HG03039 (cell line): ENCODE results near the gene BCAN.

Source experiments
- ATAC-seq: cut with Tn5 transposase; IDR thresholded peaks from one replicate; pipeline ENCODE4 v1.9.1; 2021; ENCODE audit warnings: mild to moderate bottlenecking, moderate library complexity; ENCODE audit not compliant: unreplicated experiment

The BCAN gene

DNA sequence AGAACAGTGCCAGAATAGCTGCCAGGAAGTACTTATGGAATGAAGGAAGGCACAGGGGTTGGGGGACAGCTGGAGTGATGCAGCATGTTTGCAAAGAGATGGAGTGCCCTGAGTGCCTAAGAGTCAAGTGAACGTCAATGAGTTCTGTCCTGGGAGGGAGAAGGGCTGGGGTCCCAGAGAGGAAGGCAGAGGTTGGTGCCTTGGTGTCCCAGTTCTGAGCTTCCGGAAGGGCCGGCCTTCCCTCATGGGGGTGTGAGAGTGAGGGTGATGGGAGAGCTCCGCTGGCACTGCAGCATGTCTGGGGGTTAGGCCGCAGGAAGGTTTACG lies 17.7 kb downstream of the BCAN start:
- no peak for ATAC-seq

DNA sequence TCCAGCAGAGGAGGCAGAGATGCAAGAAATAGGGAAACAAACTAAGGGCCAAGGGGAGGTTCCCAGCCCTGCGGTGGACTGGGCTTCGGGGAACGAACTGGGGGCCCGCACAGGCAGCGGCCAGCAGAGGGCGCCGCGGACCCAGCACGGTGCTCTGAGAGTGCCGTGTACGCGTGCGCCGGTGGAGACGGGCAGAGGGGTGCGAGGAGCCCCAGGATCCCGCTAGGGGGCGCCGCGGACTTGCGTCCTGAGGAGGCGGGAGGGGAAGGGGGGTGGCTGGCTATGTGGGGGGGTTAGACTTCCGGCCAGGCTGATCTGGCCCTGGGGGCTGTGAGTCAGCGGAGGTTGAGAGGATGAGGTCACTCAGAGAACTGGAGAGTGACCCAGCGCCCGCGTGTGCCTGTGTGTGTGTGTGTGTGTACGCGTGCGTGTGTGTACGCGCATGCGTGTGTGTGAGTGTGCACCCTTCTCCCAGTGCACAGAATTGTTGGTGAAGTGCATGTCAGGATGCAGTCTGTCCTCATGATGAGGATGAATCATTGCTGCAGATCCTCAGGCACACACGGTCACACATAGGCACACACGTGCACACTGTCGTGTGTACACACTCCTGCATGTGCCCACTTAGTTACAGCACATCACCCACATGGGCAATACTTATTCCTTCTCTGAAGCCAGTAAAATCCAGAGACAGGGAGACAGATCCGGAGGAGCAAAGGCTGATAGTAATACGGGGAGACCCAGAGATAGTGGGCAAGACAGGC lies 18.3 kb downstream of the BCAN start:
- ATAC-seq, result peak; percentile 44

DNA sequence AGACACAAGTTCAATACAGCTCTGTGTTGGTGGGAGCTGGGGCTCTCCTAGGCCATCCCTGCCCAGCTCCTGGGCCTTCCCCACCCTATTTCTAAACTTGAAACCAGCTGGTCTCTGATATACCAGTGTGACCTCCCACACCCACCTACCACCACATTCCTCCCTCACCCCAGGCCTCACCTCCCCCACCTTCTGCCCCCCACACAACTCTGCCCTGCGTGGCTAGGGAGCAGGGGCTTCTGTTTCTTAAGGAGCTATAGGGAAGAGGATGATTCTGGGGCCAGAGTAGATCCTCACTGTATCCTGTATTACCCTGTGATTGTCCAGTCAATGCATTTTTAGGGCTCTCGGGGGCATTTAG lies 18.8 kb downstream of the BCAN start:
- peak; percentile 14 for ATAC-seq

DNA sequence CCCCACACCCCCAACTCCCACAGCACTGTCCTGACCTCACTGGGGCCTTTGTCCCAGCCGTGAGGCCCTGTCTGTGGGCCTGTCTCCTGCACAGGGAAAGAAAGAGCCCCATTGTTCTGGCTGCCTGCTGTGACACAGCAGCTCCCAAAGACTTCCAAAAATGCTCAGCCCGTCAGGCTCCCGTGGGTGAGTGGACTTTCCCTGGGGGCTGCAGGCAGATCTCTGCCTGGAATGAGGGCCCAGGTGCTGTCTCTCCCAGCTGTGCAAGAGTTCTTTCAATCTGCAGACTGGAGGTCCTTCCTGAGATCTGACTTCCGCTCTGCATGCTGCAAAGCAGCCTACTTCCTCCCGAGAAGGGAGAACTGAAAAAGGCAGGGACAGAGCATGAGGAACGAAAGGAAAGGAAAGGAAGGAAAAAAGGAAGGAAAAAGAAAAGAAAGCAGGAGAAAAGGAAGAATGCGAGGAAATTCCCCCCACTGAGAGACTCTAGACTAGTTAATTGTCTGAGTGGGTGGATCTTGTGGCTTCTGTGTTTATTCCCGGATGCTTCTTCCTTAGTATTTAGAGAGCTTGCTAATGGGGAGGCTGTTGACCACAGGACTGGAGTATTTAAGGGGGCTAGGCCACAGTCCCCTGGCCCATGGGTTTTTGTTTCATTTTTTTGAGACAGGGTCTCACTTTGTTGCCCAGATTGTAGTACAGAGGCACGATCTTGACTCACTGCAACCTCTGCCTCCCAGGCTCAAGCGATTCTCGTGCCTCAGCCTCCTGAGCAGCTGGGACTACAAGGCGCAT lies 20.3 kb downstream of the BCAN start:
- ATAC-seq, result no peak

DNA sequence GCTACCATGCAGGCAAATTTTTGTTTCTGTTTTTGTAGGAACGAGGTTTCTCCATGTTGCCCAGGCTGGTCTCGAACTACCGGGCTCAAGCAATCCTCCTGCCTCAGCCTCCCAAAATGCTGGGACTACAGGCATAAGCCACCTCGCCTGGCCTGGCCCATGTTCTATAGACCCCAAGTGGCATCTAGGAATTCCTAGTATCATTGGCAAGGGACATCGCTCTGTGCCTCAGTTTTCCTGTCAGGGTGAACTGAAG lies 20.8 kb downstream of the BCAN start:
- ATAC-seq, result no peak

DNA sequence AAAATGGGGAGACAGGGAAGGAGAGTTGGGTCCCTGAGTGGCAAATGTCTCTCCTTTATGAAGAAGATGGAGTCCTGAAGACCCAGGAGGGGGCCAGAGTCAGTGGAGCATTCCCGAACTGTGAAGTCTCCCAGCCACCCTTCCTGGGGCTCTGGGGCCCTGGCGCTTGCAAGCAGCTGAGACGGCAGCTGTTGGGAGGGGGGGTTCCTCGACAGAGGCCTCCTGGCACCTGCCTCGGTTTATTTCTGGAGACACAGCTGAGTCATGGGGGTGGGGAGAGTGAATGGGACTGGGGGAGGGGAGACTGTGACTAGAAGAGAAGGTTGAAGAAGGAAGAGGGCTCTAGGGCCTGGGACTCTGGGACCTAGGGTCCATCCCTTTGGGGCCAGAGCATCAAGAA lies 21.3 kb downstream of the BCAN start:
- no peak for ATAC-seq

DNA sequence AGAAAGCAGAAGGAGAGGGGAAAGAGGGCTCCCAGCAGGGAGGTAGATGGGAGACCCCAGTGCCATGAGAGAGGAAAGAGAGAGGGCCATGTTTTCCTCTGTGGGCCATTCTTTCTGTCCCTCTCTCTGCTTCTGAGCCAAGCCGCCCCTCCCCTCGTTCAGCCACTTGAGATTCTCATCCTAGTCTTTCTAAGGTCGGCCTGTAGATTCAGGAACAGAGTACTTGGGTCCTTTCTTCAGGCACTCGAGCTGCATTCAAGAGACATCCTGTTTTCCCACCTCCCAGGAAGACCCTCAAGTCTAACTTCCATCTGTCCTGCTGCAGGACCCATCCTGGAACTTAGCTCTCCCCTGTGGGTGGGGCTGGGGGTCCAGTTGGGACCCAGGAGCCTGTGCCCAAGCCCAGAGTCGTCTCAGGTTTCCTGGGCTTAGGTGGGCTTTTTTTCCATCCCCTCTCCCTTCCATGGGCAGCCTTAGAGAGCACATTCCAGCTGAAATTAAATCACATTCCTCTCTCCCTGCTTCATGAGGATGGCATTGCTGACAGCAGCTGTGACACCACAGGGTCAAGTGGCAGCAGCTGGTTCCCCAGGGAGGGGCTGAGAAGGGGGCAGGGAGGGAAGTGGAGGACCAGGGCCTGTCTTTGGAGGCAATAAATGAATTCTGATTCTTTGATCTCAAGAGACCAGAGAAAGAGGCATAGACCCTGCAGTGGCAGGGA lies 22.3 kb downstream of the BCAN start:
- no peak for ATAC-seq

DNA sequence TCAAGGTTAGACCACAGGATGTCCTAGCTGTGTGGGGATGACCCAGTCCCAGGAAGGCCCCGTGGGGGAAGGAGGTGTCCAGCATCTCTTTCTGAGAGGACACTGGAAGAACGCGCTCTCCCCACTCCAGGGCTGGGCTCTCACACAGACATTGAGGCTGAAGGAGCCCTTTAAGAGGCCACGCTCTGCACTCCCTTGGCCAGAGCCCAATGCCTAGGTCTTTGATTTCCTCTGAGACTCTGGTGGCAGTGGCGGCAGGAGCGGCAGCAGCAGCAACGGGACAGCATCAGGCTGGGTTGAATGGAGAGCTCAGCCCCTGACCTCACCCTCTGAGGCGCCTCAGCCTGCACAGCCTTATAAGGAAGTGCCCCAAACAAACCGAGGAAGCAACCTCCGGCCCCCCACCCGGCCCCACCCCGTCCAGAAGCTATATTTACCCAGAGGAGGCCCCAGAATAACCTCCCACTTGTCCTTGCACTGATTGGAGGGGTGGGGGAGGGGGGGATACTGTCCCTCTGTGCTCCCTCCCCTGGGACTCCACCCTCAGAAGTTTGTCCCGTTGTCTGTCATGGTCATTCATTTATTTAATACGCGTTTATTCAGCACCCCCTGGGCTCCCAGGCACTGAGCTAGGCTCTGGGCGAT lies 23.0 kb downstream of the BCAN start:
- no peak for ATAC-seq

DNA sequence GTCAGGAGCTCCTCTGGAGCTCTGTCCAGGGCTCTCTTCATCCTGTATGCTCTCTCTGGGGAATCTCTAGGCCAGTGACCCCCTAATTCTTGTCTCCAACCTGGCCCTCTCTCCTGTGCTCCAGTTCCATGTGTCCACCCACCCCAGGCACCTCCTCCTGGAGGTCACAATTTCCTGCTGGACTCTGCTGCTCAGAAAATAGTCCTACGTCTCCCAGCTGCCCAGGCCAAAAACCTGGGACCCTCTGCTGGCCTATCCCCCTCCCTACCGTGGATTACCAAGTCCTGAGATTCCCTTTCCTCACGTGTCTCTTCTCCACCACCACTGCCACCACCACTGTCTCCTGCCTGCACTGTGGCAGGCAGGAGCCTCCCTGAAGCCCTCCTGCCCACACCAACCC lies 23.6 kb downstream of the BCAN start:
- ATAC-seq, result no peak

DNA sequence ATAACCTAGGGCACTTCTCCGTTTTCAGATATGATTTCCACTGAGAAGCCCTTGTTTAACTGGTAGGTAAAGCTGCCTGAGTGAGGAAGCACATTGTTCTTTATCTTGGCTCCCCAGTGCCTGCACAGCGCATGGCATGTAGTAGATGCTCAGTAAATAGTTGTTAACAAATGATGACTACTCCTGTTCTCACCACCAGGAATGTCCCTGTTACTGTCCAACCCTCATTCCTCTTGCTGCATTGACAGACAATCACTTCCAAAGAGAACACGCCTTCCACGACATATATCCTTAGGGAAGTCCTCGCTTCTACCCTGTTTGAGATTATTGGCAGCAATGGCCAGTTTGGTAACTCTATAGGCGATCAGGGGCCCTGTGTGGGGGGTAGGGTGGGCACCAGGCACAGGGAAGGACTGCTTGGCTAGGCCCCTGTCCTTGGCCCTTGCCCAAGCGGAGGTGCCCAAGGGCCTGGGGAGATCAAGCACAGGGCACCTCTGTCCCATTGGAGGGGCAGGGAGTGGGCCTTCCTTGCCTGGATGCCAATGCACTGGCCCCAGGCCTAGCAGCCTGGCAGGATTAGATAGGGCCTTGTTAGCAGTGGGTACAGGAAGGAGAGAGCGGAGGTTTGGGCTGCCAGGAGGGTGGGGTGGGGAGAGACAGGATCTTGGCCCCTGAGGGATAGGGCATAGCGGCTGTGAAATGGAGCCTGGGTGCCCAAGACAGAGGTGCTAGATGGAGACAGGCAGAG lies 25.1 kb downstream of the BCAN start:
- no peak for ATAC-seq

DNA sequence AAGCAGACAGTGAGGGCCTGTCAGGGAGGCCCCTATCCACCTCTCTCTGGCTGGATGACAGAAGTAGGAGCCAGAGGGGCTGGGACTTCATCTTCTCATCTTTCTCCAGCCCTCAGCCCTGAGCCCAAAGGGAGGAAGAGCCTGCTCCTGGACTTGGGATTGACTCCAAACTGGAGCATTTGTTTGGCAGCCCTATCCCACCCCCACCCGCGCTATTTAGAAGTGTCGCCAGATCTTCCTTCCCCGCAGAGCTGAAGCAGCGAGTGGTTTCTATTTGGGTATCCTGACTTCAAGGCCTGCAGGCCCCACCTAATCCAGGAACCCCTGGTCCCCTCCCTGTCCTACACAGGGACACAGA lies 25.7 kb downstream of the BCAN start:
- ATAC-seq, result no peak

DNA sequence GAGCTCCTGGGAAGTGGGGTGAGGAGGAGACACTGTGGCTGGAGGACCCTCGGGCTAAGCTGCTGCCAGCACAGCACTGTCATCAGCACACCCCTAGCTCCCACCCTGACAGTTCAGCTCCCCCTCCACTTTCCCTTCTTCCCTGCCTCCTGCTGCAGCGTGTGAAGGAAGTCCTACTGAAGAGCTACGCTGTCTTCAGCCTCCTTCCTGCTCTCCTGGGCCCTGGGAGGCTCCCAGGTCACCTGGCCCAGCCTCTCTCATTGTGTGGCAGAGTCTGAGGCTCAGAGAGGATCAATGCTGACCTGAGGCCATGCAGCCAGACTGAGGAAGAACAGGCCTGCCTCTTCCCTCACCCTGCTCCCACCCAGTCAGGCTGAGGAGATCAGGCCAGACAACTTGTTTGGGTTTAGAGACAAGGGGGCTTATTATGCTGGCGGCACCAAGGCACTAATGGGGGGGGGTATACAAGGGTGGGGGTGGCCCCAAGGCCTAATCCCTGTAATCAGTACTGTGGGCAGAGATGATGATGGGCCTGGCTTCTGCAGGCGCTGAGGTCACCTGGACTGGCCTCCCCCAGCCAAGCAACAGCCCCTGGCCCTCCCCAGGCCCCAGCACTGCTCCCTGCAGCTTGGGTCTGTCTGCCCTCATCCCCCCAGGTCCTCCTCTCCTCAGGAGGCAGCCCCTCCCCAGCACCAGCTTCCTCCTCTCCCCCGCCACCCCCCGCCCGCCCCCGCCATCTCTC lies 26.2 kb downstream of the BCAN start:
- no peak for ATAC-seq

DNA sequence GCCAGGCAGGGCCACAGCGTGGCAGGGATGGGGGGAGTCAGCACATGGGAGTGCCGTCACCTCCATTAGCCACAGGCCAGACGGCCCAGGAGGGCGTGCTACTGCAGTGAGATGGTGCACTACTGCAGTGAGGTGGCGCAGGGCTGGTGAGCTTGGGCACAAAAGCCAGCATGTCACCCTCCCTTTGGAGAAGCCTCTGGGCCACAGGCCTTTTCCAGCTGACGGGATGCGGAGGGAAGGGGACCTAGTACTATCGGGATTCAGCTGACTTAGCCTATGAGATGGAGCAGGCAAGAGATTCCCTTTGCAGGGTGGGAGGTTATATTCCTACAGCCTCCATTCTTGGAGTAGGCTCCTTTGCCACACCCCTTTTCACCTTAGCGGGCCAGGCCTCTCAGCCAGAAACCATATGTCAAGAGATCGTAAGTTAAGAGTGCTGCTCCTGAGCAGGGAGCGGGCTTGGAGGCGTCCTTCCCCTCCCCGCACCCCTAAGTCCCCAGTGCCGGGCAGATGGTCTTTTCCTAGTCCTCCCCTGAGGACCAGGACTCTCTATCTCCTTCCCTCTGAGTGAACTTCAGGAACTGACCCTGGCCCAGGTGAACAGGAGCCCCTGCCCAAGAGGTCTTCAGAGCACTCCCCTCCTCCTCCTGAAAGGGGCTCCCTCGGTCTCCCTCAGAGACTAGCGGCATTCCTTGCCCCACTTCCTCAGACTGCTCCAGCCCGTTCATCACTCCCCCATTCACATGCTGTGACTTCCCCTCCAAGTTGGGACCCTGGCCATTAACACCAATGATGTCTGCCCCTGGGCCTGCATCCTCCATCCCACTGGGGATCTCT lies 27.1 kb downstream of the BCAN start:
- ATAC-seq, result no peak

DNA sequence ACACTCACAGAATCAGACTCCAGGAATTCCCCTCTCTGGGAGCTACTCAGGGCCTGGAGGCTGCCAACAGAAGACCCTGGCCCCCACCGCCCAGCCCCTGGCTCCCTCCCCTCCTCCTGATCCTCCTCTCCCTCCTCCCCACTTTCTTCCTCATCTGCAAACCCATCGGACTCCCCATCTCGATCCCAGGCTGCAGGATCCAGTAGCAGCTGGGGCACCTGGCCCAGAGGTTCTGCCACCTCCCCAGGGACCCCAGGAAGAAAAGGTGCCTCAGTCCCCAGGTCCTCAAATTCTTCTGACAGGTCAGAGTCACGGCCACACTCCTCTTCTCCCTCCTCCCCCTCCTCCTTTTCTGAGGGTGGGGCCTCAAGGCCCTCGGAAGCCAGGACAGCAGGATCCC lies 27.9 kb downstream of the BCAN start:
- no peak for ATAC-seq

DNA sequence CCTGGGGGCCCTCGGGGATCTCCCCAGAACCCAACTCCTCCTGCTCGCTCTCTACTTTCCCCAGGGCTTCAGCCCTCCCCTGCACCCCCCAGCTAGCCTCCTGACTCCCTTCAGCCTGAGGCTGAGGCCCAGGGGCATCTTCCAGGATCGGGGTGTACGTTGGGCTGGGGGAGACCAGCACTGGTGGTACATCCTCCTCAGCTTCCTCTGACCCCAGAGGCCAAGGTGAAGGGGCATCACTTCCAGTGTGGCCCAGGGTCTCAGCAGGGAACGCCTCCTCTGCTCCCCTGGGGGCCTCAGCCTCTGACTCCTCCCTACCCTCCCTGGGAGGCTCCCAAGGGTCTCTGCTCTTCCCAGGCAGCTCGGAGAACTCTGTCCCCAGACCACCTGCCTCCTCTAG lies 28.4 kb downstream of the BCAN start:
- no peak for ATAC-seq

DNA sequence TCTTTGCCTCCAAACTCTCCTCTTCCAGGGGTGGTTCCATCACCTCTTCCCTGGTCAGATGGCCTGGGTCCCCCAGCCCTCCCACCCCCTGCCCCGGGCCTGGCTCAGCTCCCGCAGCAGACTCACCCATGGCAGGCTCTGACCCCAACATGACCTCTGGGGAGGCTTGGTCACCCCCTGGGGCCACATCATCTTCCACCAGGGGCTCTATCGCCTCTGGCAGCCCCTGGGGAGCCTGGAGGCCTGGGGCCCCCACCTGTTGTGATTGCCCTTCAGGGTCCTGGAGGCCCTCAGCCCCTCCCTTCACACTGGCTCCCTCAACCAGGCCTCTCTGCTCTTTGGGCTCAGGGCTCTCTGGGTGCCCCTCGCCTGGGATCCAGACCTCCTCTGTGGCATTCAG lies 28.9 kb downstream of the BCAN start:
- no peak for ATAC-seq

DNA sequence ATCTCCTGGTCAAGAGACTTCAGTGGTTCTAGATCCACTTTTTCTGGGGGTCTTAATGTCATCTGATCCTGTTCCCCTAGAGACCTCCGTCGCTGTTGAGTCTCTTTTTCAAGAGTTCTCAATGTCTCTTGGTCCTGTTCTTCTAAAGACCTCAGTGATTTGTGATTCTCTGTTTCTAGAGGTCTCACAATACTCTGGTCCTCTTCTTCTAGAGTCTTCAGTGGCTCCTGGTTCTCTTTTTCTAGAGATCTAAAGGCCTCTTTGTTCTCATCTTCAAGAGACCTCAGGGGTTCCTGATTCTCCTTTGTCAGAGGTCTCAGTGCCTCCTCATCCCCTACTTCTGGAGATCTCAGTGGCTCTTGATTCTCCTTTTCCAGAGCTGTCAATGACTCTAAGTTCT lies 29.9 kb downstream of the BCAN start:
- no peak for ATAC-seq

DNA sequence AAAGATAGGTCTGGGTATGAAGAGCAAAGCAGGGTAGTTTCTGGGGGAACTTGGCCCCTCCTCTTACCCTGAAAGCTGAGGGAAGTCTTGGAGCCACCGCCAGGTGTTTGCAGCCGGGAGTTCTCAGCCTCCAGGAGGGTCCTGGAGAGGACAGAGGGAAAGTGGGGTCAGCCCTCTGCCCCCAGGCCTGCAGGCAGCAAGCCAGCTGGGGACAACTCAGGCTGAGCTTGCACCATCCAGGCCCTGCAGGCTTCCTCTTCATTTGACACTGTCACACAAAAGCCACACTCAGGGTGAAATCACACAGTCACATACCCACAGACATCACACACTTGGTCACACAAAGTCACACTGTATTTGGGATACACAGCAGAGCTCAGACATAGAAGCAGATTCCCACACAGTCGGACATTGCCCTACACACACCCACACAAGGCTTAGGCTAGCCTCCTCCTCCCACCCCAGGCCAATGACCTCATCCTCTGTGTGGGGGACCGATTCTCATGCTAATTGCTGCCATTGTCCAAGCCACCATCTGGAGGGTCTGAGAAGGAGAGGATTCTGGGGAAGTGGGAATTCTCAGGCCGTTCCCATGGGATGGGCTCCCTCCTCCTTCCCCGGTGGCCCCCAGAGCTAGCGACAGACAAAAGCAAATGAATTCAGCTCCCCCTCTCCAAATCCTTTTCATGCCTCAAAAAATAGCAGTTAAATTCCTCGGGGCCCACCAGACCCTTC lies 31.6 kb downstream of the BCAN start:
- ATAC-seq, result no peak
